Measurements from ENCODE around the gene PPCS.
A peak's percentile ranks its signal among the peaks of the same experiment; 100 is the strongest.

The PPCS gene

GRCh38 chr1:42456010-42456753, at the start of gene PPCS, which contains the start of gene ZMYND12:
TSS of gene PPCS (plus strand) at chr1:42456543. CDS start at chr1:42456566, 23 bp downstream.
TSS of gene ZMYND12 (minus strand) at chr1:42456022. CDS start at chr1:42455997, 25 bp downstream.
- peak; percentile 21 for DNase-seq

DNA sequence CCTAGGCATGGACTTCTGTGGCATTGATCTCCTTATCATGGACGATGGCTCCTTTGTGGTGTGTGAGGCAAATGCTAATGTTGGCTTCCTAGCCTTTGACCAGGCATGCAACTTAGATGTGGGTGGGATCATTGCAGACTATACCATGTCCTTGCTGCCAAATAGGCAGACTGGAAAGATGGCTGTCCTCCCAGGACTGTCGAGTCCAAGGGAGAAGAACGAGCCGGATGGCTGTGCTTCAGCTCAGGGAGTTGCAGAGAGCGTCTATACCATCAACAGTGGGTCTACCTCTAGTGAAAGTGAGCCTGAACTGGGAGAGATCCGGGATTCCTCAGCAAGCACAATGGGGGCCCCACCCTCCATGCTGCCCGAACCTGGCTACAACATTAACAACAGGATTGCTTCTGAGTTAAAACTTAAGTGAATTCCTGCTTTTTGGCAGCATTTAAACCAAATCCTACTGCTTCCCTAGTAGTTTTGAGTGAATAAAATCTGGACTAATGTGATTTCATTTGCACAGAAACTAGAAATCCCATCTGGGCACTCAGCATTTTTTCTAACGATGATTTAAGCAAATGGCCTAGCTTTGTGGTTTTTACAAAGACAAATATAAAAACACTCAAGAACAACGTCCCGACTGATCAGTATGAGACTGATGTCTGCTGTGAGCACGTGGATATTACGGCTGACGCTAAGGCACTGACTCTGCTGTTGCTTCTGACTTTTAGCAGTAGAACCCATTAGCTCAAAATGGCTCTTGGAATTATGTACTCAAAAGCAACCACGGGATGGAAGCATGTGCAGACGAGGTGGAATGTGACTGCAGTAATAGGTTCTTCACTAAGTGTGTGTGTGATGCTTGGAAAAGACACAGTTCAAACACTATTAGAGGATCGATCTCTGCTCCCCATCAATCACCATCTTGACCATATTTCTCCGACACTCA, 41.5 kb upstream of the PPCS start:
- no peak for DNase-seq

DNA sequence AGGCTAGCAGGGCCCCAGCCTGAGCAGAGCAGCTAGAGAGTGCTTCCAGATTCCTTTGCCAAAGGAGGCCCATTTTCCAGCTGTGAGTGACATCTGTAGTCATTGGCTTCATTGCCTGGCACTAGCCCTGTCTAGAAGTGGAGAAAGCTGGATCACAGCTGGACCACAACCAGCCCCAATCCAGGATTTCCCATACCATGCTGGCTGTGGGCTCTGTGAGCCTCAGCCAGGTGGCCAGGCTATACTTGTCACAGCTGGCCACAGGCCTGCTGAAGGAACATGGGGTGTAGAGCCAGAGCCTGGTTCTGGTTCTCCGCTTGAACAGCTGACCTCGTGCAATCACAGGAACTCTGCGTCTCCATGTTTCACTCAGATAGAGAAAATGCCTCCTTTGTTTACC, 39.2 kb upstream of the PPCS start:
- no peak for DNase-seq

- DNase-seq: no peak
These were observed 37.8 kb upstream of the PPCS start for GRCh38 chr1:42418516-42418915.

DNA sequence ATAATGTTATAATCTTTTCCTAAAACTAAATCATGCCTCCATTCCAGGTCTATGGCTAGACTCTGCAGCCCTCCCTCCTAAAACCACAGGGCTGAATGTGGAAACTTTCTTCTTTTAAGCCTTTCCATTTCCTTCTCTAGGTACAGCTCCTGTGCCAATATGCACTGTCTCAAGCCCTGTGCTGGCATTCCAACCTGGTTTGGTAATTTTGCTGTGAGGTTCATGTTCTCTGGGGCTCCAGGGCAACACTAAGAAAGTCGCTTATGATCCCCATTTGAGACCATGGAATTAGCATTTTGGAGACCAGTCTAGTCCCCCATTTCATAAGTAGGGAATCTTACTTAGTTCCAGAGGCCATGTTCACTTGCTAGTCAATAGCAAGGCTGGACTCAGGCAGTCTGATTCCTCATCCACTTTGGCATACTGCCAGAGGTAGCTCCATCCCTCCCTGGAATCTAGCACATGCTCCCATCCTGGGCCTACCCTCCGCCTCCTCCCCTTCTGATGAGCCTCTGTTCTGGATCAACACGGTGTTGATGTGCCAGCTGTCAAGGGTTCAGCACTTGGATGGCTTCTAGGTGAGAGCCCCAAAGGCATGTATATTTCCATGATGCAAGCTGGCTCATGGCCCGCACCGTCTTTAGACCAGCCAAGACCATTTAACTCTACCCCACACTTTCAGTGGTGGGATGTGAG, 37.1 kb upstream of the PPCS start:
- peak; percentile 35 for DNase-seq

GRCh38 chr1:42420121-42420520, 36.2 kb upstream of the PPCS start:
- no peak for DNase-seq

DNA sequence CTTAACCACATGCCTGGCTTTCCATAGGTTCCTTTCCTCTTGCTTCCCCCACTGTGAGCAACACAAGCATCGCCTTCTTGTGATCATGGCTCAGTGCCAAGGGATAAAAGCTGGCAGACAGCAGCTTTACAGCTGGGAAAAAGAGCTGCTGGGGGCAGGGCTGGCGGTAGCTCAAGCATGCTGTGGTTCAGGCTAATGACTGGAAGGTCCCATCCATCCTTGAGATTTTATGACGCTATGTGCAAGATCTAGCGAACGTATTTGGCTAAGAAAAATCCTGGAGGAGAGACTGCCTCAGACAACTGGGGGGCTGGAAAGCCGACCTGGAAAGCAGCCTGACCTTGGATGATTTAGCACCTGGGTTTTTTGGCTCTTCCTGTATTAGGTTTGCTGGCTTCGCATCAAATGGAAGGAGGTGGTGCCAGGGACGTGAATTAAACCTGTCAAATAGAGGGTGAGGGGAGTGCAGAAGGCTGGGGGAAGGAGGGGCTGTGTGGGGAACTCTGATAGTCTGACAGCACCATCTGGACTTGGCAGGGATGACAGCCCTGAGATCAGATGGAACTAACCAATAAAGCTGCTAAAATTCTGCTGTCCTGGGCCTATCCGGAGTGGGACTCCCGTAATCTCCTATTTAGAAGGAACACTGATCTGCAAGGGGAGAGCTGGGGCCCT, 35.3 kb upstream of the PPCS start:
- DNase-seq: peak; percentile 85

- peak; percentile 28 for DNase-seq
These were observed 33.6 kb upstream of the PPCS start for GRCh38 chr1:42422737-42423136.

DNA sequence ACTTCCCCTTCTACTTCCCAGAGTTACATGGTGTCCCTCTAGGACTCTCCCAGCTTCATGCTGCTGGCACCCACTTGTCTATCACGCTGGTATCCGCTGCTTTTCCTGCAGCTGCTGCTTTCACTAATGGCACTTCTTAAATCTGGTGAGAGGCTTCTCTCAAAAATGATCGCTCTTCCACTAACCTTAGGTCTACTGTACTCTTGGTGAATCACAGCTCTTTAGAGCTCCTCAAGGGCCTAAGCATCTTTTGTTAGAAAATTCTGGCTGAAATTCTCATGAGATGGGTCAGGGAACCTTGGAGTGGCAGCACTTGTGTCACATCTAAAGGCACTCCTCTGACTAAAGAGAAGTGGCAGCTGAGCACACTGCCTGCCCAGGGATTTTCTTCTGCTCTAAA, 32.7 kb upstream of the PPCS start:
- peak; percentile 55 for DNase-seq

DNA sequence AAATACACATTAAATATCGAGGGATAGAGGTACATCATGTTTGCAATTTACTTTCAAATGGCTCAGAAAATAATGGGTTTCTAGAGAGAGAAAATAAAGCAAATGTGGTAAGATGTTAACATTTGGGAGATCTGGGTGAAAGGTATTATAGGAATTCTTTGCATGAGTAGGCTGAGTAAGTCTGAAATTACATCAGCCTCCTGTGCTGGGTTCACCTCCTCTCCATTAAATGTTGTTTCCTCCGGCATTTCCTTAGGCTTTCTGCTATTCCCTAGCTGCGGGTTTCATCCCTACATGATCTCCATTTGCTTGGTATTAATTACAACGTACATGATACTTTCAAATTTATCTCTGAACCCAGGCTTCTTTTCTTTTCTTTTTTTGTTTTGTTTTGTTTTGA, 32.1 kb upstream of the PPCS start:
- DNase-seq: no peak

GRCh38 chr1:42427240-42427639, 29.1 kb upstream of the PPCS start:
- DNase-seq: no peak

DNA sequence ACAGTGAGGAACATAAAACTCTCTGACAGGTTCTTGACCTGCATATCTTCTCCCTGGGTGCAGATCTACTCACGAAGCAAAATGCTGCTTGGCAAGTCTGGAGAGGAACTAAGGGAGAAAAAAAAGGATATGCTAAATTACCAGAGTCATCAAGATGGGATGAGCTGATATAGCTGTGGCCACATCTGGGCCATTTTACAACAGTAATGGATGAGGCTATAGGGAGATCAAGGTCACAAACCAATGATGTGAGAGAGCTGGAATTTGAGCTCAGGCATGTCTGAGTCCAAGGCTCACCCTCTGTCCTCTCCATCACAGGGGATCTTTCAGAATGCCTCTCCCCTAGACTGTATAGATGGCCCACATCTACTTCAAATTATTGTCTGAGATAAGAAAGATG, 26.7 kb upstream of the PPCS start:
- DNase-seq: no peak

- DNase-seq: no peak
These were observed 25.8 kb upstream of the PPCS start for GRCh38 chr1:42430286-42431135.

GRCh38 chr1:42431514-42431913, 24.8 kb upstream of the PPCS start:
- no peak for DNase-seq

GRCh38 chr1:42432714-42433113, 23.6 kb upstream of the PPCS start:
- DNase-seq: no peak

GRCh38 chr1:42433369-42433768, 23.0 kb upstream of the PPCS start:
- no peak for DNase-seq

GRCh38 chr1:42434340-42434739, 22.0 kb upstream of the PPCS start:
- no peak for DNase-seq

- no peak for DNase-seq
These were observed 16.4 kb upstream of the PPCS start for GRCh38 chr1:42439940-42440339.

DNA sequence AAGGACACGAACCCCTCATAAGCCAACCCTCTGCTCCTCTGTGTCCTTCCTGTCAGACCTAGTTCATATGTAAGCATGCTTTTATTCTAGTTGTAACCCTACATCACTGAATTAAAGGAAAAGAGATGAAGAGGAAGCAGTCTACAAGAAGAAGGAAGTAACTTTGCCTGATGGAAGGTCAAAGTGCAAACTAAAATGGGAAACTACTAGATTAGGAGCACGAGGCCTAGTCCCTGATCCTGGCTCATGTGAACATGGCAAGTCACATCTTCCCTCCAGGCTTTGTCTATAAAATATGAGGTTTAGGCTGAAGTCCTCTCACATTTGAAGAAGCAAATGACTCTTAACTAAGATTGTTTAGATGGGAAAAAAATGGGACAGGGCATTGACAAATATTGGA, 13.7 kb upstream of the PPCS start:
- no peak for DNase-seq

DNA sequence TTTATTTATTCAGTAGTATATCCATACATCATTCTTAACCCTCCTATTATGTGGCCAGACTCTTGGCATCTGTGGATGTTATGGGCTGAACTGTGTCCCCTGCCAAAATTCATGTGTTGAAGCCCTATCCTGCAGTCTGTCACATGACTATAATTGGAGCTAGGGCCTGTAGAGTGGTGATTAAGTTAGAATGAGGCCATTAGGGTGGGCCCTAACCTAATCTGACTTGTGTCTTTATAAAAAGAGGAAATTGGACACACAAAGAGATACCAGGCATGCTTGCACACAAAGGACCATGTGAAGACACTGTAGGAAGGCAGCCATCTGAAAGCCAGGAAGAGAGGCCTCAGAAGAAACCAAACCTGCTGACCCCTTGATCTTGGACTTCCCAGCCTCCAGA, 7.1 kb upstream of the PPCS start:
- DNase-seq: no peak

DNA sequence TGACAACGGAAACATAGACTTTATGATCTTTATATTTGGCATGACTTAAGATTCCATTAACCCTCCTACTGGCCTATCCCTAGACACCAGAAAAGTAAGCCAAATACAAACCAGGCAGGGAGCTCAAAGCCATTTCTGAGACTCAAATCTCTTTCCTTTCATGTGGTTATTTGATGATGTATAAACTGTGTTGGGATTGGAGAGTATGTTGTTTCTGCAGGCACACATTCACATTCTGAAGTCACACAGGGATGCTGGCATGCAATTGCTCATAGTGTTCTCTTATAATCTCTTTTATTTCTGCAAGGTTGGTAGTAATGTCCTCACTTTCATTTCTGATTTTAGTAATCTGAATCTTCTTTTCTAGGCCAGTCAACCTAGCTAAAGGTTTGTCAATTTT, 6.3 kb upstream of the PPCS start:
- no peak for DNase-seq

DNA sequence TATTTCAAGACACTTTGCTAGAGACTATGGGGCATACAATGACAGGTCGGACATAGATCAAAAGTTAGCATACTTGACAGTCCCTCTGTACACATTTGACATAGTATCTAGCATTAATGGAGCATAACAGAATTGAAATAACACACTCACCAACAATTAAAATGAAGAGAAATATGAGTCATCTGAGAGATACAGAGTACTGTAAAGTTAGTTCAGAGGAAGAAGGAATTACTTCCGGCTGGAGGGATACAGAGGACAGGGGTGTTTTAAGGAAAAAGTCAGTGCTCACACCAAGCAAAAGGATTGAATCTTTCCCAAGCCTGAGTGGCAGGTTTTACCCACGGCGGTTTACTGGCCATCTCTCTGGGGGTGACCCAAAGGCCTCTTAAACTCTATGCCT, 3.0 kb upstream of the PPCS start:
- no peak for DNase-seq

All from NCI-H524 treated with DMSO at 0.1 percent for 48 hours (cell line).